HepG2 (cell line): ENCODE measurements around the gene RNF213. TPM values are rescaled to one million over a fixed set of nuclear protein-coding genes. Genes with fewer than 3 reads are reported as not detected.

ENCODE experiments used
- ATAC-seq: fragments of 200-7000 bp; cut with Tn5 transposase; 3 replicates; pipeline ENCODE4 v1.9.1; 2020; ENCODE audit warnings: mild to moderate bottlenecking, moderate library complexity
- BruUV-seq: library from RNA; stranded (reverse); fragments of 400-500 nt; replicated peaks from 2 replicates; lab custom pipeline; 2021; lab: Mats Ljungman, UMichigan
- CTCF ChIA-PET: fragments of 300-600 bp; formaldehyde crosslinking; extraction: SDS; loops from one replicate; lab custom pipeline; 2021; ENCODE audit warnings: low total read pairs, inconsistent platforms, low intra/inter-chr PET ratio; lab: Yijun Ruan, JAX
- POLR2A ChIA-PET: fragments of 350-600 bp; sonication (Branson Sonifier 250); formaldehyde crosslinking; loops from one replicate; lab custom pipeline; 2020; ENCODE audit warnings: antibody characterized with exemption, inconsistent platforms; lab: Yijun Ruan, JAX
- DNase-seq: peaks from one replicate; pipeline ENCODE4 v3.0.0-alpha.2; 2015; ENCODE audit warnings: low spot score
- FAIRE-seq: peaks from 3 replicates; lab custom pipeline; 2011; peaks lifted over from hg19 to GRCh38; lab: Jason Lieb, UNC
- H2AFZ ChIP-seq: one replicate; pipeline ENCODE4 v1.6.1; 2011; ENCODE audit warnings: low read length, inconsistent platforms
- H3K27ac ChIP-seq: fragments of 300-600 bp; 3 replicates; pipeline ENCODE4 v1.8.0; 2011; ENCODE audit warnings: mixed run types, mild to moderate bottlenecking, mixed read lengths, low read length, inconsistent platforms; ENCODE audit not compliant: insufficient read depth; ENCODE audit errors: extremely low read length
- H3K27me3 ChIP-seq, 2 experiments: fragments of 200-600 bp in 1 of 2; 2 replicates in 1 of 2; 3 replicates in 1 of 2; pipeline versions ENCODE4 v1.6.0 to v1.8.0; 2011; ENCODE audit warnings: low read length in 2 of 2, mild to moderate bottlenecking in 2 of 2, moderate library complexity in 2 of 2, inconsistent platforms in 1 of 2; ENCODE audit not compliant: insufficient read depth in 2 of 2, control insufficient read depth in 1 of 2
- H3K36me3 ChIP-seq, 2 experiments: fragments of 200-600 bp in 1 of 2; replicated peaks in 1 of 2; 2 replicates in 1 of 2; 3 replicates in 1 of 2; pipeline versions ENCODE4 v1.5.1 to v1.8.0; 2011; ENCODE audit warnings: low read length in 2 of 2, inconsistent platforms in 1 of 2; ENCODE audit not compliant: insufficient read depth in 2 of 2, control insufficient read depth in 1 of 2
- H3K4me1 ChIP-seq: 2 replicates; pipeline ENCODE4 v1.5.1; 2012; ENCODE audit warnings: low read length, inconsistent platforms; ENCODE audit not compliant: insufficient read depth
- H3K4me2 ChIP-seq: 2 replicates; pipeline ENCODE4 v1.6.0; 2011; ENCODE audit warnings: low read depth, low read length, inconsistent platforms
- H3K4me3 ChIP-seq, 3 experiments: fragments of 200-600 bp in 1 of 3; sonication (generic), shearing (Covaris generic) in 1 of 3; replicated peaks in 1 of 3; 2 replicates each; pipeline ENCODE4 v1.5.1; 2011 to 2016; ENCODE audit warnings: low read length in 3 of 3, inconsistent platforms in 2 of 3, low read depth in 2 of 3, mild to moderate bottlenecking in 2 of 3, control low read depth in 1 of 3, mixed read lengths in 1 of 3; ENCODE audit not compliant: insufficient read depth in 1 of 3
- H3K79me2 ChIP-seq: one replicate; pipeline ENCODE4 v1.6.1; 2011; ENCODE audit warnings: low read length, inconsistent platforms; ENCODE audit not compliant: insufficient read depth
- H3K9ac ChIP-seq: 2 replicates; pipeline ENCODE4 v1.6.0; 2011; ENCODE audit warnings: mild to moderate bottlenecking, low read depth, low read length, inconsistent platforms; ENCODE audit not compliant: insufficient read depth
- H3K9me3 ChIP-seq: 2 replicates; pipeline ENCODE4 v1.5.1; 2012; ENCODE audit warnings: mild to moderate bottlenecking, low read length
- H4K20me1 ChIP-seq: 2 replicates; pipeline ENCODE4 v1.6.0; 2011; ENCODE audit warnings: inconsistent platforms, mild to moderate bottlenecking, low read length, moderate library complexity; ENCODE audit not compliant: insufficient read depth
- HNF4A ChIP-seq: sonication (generic); formaldehyde crosslinking; IDR thresholded peaks from 2 replicates; pipeline ENCODE4 v1.4.0; 2020; ENCODE audit warnings: missing genetic modification reagents
- HNF4G ChIP-seq, 2 experiments: sonication (generic) in 1 of 2; formaldehyde crosslinking in 1 of 2; IDR thresholded peaks; 2 replicates each; pipeline versions ENCODE4 v1.4.0 to v1.6.1; 2011 to 2020; ENCODE audit warnings: borderline replicate concordance in 2 of 2, low read depth in 2 of 2, mild to moderate bottlenecking in 2 of 2, low read length in 1 of 2, missing genetic modification reagents in 1 of 2, moderate library complexity in 1 of 2
- ZBTB38 ChIP-seq: sonication (generic); formaldehyde crosslinking; IDR thresholded peaks from 2 replicates; pipeline ENCODE4 v1.5.1; 2020; ENCODE audit warnings: mild to moderate bottlenecking, missing genetic modification reagents
- ZFX ChIP-seq: sonication (generic); formaldehyde crosslinking; IDR thresholded peaks from 2 replicates; pipeline ENCODE4 v1.4.0; 2020; ENCODE audit warnings: mild to moderate bottlenecking, low read depth, missing genetic modification reagents, moderate library complexity
- ZNF264 ChIP-seq: sonication (generic); formaldehyde crosslinking; IDR thresholded peaks from 2 replicates; pipeline ENCODE4 v1.4.0; 2020; ENCODE audit warnings: missing genetic modification reagents
- WGBS: methylation state at CpG from one replicate; pipeline ENCODE4 v1.1.6; 2017; ENCODE audit warnings: low lambda C conversion rate; 5-methylcytosine and 5-hydroxymethylcytosine counted together
- in situ Hi-C: cut with HindIII; loops from 2 replicates; pipeline ENCODE4 v1.10.0; 2017; ENCODE audit warnings: low pct_unique_long_range_greater_than_20kb; ENCODE audit not compliant: extremely low pct_ligation_motif_present
- intact Hi-C: fragments of 100-400 bp; cut with micrococcal nuclease; formaldehyde crosslinking; loops from one replicate; pipeline ENCODE4 v1.10.0; 2022; ENCODE audit not compliant: unreplicated experiment
- polyA plus RNA-seq, 8 experiments: library from polyadenylated mRNA; depleted of rRNA in 3 of 8; stranded (reverse) in 7 of 8; unstranded in 1 of 8; fragments of >200 nt; fragmentation: Illumina TruSeq in 4 of 8; extraction: Trizol in 4 of 8; gene quantifications; 2 replicates each; pipeline versions ENCODE4 v1.2.1 to v1.2.3, GENCODE V29; 2011 to 2016; ENCODE audit warnings: low read depth in 4 of 8, missing spikeins in 1 of 8, mixed read lengths in 1 of 8; ENCODE audit not compliant: insufficient read depth in 1 of 8
- total RNA-seq, 5 experiments: library from RNA; depleted of rRNA; stranded (reverse); fragments of >200 nt; fragmentation: Illumina TruSeq; extraction: Trizol; gene quantifications; 2 replicates each; pipeline ENCODE4 v1.2.3, GENCODE V29; 2016; ENCODE audit warnings: low read depth in 1 of 5
- TF ChIP-seq, protein P1 (sequence below): sonication (generic); formaldehyde crosslinking; IDR thresholded peaks from 2 replicates; pipeline ENCODE4 v1.8.1; 2023; ENCODE audit warnings: missing genetic modification reagents, inconsistent platforms, borderline replicate concordance
- TF ChIP-seq, protein P2 (sequence below): sonication (generic); formaldehyde crosslinking; IDR thresholded peaks from 2 replicates; pipeline ENCODE4 v1.5.0; 2020; ENCODE audit warnings: mild to moderate bottlenecking, missing genetic modification reagents, moderate library complexity
- TF ChIP-seq, protein P3 (sequence below): fragments of 450-650 bp; IDR thresholded peaks from 2 replicates; pipeline ENCODE4 v1.6.1; 2016

The RNF213 gene
- total and polyA plus RNA-seq, 2 of the 13 experiments (the other 11 are each of a cell fraction or from before 2014, with no cell fraction given), result 38.6 to 38.7 TPM

DNA sequence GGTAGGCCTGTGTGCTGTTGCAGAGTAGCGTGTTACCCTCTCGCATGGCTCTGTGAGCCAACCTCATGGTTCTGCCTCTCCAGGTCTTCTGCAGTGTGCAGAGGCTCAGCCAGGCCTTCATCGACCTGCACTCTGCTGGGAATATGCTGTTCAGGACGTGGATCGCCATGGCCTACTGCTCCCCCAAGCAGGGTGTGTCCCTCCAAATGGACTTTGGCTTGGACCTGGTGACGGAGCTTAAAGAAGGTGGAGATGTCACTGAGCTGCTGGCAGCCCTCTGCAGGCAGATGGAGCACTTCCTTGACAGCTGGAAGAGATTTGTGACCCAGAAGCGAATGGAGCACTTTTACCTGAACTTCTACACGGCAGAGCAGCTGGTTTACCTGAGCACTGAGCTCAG lies 78.5 kb downstream of the RNF213 start:
- peaks cover 30 to 70% of the 10 kb centered on the region in 2 experiments for H3K36me3 ChIP-seq
- POLR2A ChIA-PET, result interaction anchor here (1.0 kb wide), 1 partner anchor 76 kb away, joined by 4 read pairs; no protein-coding TSS in a partner anchor
- FAIRE-seq, result no peak

More for the DNA sequence above, 78.5 kb downstream of the RNF213 start:
- H3K4me2 ChIP-seq, result no peak overlapping the region
- H3K9ac ChIP-seq, result no peak overlapping the region
- peak; percentile 49 for ATAC-seq
- in situ Hi-C loops, result no loop called here
- CTCF ChIA-PET, result no interaction called here
- no peak for DNase-seq
- no peak overlapping the region for H3K27ac ChIP-seq
- H3K79me2 ChIP-seq, result no peaks in the 10 kb centered on the region
- no peaks in the 10 kb centered on the region for H3K27me3 ChIP-seq
- 84% methylated on average over 8 of the region's 8 CpGs for WGBS
- no peaks in the 10 kb centered on the region for H3K9me3 ChIP-seq
- H3K4me3 ChIP-seq, result no peak overlapping the region
- no TSS peak for BruUV-seq
- TF ChIP-seq ZBTB38 (CRISPR knock-in tag) (peak; percentile 90), HNF4A (CRISPR knock-in tag) (peak; percentile 64), ZFX (0 out of 2 replicates have a peak, but pooled peaks have one; percentile 12), ZNF264 (CRISPR knock-in tag) (no peak), HNF4G (IDR thresholded peaks at IDR 0.05; ENCODE audit: borderline replicate concordance, low read depth, low read length) (peak; percentile 35; the same call in 1 of the 2 replicates), HNF4G (CRISPR knock-in tag; IDR thresholded peaks at IDR 0.05; ENCODE audit: borderline replicate concordance, low read depth) (no peak)
- TF ChIP-seq, protein P1, sequence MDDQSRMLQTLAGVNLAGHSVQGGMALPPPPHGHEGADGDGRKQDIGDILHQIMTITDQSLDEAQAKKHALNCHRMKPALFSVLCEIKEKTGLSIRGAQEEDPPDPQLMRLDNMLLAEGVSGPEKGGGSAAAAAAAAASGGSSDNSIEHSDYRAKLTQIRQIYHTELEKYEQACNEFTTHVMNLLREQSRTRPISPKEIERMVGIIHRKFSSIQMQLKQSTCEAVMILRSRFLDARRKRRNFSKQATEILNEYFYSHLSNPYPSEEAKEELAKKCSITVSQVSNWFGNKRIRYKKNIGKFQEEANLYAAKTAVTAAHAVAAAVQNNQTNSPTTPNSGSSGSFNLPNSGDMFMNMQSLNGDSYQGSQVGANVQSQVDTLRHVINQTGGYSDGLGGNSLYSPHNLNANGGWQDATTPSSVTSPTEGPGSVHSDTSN (CRISPR knock-in tag), result no peak
- TF ChIP-seq, protein P2, sequence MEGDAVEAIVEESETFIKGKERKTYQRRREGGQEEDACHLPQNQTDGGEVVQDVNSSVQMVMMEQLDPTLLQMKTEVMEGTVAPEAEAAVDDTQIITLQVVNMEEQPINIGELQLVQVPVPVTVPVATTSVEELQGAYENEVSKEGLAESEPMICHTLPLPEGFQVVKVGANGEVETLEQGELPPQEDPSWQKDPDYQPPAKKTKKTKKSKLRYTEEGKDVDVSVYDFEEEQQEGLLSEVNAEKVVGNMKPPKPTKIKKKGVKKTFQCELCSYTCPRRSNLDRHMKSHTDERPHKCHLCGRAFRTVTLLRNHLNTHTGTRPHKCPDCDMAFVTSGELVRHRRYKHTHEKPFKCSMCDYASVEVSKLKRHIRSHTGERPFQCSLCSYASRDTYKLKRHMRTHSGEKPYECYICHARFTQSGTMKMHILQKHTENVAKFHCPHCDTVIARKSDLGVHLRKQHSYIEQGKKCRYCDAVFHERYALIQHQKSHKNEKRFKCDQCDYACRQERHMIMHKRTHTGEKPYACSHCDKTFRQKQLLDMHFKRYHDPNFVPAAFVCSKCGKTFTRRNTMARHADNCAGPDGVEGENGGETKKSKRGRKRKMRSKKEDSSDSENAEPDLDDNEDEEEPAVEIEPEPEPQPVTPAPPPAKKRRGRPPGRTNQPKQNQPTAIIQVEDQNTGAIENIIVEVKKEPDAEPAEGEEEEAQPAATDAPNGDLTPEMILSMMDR (CRISPR knock-in tag), result peak; percentile 27; the same call in 1 of the 2 replicates
- TF ChIP-seq, protein P3, sequence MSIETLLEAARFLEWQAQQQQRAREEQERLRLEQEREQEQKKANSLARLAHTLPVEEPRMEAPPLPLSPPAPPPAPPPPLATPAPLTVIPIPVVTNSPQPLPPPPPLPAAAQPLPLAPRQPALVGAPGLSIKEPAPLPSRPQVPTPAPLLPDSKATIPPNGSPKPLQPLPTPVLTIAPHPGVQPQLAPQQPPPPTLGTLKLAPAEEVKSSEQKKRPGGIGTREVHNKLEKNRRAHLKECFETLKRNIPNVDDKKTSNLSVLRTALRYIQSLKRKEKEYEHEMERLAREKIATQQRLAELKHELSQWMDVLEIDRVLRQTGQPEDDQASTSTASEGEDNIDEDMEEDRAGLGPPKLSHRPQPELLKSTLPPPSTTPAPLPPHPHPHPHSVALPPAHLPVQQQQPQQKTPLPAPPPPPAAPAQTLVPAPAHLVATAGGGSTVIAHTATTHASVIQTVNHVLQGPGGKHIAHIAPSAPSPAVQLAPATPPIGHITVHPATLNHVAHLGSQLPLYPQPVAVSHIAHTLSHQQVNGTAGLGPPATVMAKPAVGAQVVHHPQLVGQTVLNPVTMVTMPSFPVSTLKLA, result peak; percentile 26; the same call in 1 of the 2 replicates
- TF ChIP-seq, all 625 proteins: peak for 6
- H4K20me1 ChIP-seq, result no peaks in the 10 kb centered on the region
- intact Hi-C loops, result no loop called here
- no peaks in the 10 kb centered on the region for H3K4me1 ChIP-seq
- H2AFZ ChIP-seq, result no peak overlapping the region
